ENCODE data around the gene FGF14.

Gene FGF14

DNA sequence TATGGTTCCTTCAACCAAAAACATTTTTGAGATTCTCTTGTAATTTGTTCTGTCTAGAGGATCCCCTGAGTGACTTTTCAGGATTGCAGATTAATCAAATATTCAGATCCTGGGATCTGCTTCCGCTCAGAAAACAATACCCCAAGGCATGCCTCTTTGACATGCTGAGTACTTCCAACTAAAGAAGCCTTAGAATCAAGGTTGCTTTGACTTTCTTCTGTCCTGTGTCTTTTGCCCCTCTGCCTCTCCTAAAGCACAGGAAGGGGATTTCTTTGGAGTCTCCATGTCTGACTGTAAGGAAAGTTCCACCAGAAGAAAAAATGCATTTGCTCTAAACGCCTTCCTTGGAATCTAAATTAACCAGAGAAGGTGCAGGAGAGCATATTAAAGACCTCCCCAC is 431.5 kb downstream of the FGF14 start:
- DNase-seq: no peak

DNA sequence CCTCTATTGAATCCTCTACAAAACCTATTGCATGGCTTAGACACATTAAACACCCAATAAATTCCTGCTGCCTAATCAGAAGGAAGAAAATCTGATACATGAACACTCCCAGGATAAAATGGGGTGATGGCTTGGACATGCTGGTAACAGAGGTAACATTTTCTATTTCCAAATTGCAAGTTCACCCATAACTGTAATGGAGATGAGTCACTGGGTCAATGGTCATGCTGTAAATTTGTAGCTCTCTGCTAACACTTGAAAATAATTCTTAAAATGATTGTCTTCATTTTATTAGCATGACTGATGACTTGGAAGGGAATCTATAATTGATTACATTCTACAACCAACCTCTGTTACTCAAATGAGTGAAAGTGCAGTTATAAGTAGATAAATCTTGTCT is 434.1 kb downstream of the FGF14 start:
- no peak for DNase-seq

DNA sequence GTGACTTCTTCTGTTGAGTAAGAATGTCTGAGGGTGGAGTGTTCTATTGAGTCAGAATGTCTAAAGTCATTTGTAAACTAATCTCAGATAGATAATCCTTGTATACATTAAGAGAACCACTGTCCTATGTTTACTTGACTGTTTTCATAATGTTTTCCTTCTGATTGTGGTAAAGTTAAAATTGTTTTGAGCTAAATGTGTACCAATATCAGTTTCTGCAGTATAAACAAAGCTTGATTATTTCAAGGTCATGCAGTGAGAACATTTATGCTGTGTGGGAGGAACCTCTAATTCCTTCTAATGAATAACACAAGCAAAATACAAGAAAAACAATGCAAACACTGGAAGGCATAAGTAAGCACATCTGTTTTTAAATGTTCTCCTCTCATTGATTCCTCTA is 434.6 kb downstream of the FGF14 start:
- no peak for DNase-seq

DNA sequence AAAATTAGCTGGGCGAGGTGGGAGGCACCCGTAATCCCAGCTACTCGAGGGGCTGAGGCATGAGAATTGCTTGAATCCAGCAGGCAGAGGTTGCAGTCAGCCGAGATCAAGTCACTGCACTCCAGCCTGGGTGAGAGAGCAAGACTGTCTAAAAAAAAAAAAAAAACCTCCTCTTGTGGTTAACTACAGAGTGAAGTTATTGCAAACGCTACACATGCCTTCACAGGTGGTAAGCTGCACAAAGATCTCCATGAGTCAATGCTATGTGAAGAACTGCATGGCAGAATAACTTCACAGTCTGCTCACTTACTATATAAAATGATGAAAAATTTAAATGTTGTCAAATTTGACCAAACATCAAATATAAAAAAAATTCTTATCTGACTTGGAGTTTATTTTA is 436.8 kb downstream of the FGF14 start:
- DNase-seq: no peak

DNA sequence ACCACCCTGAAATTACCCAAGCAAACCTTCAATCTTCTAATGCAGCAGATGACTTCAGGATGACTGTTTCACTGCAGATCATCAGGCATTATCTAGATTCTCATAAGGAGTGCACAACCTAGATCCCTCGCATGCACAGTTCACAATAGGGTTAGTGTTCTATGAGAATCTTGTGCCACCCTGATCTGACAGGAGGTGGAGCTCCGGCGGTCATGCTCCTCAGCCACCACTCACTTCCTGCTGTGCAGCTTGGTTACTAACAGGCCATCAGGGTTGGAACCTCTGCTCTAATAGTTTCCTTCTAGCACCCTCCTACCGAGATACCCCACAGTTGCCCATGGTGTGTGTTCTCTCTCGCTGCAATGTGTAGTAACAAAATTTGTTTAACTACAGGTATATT is 442.8 kb downstream of the FGF14 start:
- no peak for DNase-seq

DNA sequence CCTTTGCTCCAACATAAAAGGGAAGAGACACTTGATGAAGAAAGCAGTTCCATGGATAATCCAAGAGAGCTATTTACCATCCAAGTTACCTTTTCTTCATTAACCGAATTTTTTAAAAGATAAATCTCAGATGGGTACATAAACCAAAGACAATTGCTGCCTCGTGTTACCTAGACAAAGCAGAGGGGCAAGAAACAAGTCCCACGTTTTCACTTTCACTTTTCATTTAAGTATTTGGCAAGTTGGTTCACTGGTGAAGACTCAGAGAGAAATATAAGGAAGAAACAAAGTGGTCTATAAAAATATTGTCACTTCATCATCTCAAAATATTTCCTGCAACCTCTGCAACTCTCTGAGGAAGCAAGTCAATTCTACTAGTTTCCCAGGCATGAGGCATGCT is 446.1 kb downstream of the FGF14 start:
- DNase-seq: no peak

DNA sequence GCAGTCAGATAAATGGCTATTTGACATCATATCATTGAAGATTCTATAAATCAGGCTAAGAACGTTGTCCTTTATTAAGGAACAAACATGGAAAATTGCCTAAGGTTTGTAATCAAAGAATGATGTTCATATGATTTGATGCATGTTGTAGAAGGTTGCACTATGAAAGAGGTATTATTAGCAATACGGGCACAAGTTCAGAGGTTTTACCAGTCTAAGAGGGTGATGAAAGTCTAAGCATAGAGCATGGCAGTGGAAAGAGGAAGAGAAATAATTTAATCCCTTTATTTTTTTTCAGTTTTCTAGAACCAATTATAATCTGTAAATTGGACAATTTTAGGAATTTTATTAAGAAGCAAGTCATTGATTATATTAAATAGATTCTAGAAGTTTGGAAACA is 450.7 kb downstream of the FGF14 start:
- no peak for DNase-seq

DNA sequence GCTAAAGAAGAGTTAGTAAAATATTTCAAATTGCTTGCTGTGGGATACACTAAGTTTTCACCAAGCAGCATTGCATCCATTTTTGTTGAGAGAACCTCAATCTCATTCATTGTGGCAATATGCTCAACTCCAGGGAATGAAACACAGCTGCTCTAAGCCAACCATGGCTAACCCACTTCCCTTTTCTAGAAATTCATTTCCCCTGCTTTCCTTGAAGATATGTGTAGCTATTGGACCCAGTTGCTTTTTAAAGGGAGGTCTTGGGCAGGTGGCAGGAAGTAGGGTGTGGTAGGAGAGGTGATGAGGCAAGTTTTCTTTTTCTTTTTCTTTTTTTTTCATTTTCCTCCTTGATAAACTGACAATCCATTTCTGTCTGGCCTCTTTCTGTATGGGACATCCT is 452.2 kb downstream of the FGF14 start:
- DNase-seq: no peak

DNA sequence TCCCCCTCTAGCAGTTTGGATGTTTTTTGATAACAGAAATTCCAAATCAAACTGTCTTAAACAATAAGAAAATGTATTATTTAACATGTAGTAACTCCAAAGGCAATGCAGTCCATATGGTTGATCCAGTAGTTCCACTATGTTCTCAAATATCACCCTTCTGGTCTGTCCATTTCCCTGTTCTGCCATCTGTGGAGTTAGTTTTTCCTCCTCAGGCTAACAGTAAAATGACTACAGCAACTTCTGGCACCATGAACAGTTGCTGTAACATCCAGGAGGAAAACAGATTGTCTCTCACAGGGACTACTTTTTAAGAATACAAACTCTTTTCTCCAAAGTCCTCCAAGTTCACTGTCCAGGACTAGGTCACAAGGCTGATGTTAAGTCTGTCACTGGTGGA is 455.4 kb downstream of the FGF14 start:
- no peak for DNase-seq

DNA sequence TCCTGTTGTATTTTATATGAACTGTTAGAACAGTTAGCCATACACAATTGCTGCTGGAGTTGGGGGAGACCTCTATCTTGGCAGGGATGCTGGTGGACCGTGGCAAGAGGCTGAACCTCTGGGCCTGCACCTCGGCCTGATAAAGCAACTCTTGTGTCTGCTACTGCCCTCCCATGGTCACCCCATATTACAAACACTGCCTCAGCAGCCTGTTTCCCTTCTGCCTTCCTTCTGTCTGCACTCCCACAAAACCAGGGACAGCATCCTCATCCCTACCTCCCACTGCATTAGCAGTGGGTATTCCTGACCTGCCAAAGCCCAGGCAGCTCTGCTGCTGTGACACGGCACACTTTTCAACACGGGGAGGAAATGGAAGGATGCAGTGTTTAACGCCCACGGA is 456.4 kb downstream of the FGF14 start:
- DNase-seq: no peak

DNA sequence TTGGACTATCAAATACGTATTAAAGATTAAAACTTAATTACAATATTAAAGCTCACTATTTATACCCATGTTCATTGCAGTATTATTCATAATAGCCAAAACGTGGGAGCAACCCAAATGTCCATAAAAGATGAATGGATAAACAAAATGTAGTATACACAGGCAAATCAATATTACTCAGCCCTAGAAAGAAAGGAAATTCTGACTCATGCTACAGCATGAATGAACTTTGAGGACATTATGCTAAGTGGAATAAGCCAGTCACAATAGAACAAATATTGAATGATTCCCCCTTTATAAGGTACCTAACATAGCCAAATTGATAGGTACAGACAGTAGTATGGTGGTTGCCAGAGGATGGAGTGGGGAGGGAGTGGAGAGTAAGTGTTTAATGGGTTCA is 457.3 kb downstream of the FGF14 start:
- DNase-seq: peak; percentile 58

DNA sequence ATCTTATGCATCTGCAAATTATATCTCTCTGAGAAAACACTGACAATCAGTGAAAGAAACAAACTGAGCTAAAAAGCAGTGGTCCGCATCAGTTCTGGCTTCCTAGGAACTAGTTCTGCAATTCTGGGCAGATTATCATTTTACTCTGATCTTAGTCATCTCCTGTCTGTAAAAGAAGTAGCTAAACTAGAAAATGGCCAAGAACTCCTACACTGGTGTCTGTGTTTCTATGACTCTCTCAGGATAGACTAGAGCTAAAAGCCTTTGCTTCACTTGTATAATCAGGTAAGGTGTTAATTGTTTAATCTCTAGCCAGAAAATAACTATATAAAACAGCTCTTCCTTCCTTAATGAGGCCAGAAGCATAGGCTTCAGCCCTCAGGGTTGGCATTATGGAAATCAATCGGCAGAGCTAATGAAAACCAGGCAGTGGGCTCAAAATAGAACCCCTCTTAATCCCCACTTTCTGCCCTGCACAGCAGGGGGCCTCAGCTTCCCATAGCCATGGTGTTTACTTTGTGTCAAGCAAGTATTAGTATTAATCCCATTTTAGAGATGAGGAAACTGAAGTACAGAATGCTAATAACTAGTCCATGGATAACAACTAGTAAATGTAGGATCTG is 459.2 kb downstream of the FGF14 start:
- DNase-seq: no peak

DNA sequence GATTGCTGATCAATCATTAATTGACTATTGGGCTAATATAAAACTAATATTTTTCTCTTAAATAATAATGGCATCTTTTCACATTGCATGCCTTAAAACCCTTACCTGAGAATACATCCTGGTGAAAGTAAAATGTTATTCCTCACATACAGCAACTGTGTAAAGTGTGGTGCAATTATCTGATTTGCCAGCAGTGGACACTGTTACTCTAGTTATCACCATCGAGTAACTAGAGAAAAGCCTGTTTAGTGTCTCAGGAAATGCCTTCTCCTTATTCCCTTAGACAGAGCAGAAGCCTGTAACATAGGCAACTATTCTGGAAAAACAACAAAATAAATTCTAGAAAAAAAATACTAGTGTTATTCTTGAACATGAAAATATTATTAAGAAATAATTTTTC is 459.8 kb downstream of the FGF14 start:
- peak; percentile 83 for DNase-seq

DNA sequence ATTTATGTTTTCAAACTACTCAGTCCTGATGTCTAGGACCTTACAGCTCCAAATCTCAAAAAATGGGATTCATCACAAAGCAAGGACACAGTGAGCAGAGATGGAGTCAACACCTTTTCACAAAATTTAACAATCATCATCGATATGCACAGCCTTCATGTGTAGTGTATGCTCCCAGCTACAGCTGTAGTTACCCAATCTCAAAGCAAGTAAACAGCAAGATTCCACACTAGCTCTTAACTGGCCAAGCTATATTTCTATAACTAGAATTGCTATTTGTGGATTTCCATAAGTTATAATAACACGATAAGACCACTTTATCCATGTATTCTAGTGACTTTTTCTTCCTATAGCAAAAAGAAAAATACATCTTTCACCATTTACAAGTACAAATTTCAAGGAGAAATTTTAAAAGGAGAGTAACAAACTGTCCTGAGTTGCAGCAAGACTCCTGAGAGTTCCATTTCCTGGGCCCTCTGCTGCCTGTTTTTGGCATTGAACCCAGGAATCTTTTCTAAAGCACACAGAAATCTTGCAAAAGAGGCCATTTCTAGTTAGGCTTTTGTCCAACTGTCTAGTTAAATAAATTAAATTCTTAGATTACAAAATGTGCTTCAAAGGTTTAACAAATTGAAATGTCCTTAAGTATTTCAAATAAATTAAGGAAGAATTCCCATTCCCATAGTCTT is 460.6 kb downstream of the FGF14 start:
- DNase-seq: peak; percentile 28

DNA sequence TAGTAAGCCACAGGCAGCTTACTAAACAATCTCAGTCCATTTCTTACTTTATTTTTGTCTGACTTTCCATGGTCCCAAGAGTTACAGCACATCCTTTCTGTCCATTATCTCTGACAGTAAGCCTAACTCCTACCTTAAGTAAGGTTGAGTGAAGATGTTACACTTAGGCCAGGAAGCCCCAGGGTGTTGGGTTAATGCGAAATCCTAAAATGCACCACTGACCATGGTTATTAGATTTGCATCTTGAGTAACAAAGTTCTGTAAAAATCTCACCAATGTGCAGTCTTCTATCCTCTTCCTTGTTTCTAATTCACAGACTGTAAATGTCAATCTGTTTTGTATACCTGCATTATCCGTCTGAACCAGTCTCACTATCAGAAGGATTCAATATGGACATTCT is 462.5 kb downstream of the FGF14 start:
- no peak for DNase-seq

DNA sequence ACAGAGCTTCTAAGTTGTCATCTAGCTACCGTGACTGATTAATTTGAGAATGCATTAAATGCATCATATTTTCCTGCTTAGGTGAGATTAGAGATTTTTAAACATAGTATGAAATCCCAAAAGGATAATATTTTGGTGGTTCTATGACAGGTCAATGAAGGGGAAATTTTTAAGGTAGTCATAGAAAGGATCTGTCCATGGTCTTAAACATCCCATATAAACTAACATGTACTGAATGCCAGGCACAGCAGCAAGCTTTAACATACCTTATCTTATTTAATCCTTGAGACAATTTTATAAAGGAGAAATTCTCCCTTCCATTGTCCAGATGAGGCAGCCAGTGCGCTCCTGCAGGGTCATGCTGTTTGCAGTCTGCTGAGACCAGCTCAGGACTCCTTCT is 466.0 kb downstream of the FGF14 start:
- no peak for DNase-seq

DNA sequence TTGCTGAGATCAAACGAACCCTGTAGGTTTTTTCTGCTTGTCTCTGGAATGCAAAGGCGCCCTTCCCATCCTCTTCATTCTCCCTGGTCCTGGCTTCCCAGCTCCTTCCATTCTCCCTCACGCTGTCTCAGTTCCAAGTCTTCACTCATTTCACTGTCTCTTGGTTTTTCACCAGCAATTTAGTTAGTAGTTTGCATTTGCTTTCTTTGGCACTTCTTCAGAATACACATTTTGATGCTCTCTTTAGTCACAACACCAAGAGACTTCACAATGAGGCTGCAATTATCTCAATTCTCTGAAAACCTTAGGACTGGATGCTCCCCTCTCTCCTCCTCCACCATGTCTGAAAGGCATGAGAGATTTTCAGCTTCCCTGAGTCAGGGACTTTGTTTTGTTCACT is 470.7 kb downstream of the FGF14 start:
- no peak for DNase-seq

DNA sequence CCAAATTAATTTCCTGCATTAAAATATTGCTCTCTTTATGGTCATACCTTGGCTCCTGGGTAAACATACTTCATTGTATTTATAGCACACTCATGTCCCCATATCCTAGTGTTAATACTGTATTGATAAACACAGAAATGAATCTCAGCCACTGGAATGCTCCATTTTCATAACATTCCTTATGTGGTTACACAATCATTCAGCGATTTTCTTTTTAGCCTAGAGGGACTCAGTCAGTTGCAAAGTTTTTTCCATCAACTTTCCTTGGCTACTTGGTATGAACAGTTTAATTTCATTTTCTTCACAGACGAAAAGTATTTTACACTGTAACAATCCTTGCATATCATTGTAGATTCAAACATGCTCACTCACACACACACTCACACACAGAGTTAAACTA is 471.5 kb downstream of the FGF14 start:
- DNase-seq: no peak

DNA sequence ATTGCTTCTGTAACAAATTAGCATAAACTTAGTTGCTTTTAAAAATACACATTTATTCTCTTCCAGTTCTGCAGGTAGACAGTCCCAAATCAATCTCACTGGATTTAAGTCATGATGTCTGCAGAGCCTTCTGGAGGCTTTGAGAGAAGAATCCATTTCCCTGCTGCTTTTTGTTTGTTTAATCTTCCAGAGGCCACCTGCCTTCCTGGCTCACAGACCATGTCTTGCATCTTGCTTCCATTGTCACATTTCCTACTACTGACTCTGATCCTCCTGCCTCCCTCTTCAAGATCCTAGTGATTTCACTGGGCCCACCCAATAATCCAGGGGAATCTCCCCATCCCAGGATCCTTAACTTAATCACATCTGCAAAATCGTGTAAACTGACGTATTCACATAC is 476.1 kb downstream of the FGF14 start:
- peak; percentile 47 for DNase-seq

DNA sequence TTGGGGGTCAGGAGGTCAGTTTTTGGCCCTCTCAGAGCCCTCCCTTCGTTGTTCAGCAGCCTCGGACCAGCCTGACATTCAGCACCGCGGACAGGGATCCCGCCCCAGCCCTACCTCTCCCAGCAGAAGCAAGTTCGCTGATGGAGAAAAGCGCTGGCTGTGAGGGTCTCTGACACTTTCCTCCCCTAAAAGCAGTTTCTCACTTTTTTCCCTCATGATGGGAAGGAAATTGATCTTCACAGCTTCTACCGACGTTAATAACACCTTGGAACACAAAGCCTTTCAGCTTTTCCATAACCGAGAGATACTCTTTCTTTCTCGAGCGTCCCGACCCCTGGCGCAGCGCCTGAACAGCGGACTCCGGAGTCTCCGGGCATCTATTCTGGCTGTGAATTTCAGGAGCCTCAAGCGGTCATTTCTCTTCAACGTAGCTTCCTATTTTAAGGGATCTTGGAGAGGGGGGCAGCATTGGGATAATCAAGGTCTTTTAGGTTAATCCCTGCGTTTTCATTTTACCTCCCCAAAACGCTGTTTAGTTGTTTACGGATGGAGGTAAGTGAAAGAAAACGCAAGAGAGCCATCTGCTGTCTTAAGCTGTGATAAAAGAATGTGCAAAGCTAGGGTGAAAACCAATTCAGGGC is 482.2 kb downstream of the FGF14 start:
- peak; percentile 81 for DNase-seq

DNA sequence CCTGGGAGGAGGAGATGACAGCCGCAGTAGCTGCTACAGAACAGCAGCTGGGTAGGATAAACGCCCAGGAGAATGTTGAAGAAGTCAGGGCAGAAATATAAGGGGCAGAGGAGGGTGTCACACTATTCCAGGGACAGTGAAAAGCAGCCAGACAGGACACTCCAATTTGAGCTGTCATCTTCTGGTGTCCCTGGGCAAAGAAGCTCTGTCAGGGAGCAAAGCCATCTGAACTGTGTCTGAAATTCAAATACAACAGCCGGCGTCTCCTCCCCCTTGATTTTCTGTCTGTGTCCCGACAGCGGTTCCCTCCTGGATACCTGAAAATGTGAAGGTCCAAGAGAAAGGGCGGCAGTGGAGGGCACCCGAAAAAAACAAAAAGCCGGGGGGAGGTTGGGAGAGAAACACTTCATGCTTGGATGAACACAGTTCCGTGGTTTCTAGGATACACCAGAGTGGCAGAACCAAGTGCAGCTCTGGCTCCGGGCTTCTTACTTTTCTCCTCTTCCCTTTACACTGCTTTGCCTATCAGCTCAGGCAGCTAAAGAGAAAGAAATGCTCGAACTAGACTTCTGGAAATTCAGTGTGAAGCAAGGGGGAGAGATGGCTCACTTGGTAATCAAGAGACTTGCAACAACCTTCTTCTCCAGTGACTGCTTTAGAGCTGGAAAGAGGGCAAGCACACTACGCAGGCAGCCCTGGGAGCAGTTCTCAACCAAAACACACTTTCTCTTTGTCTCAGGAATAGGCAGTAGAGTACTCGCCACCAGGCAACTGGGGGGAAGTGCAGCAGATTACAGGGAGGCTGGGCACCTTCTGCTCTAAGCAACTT is 483.8 kb downstream of the FGF14 start:
- peak; percentile 88 for DNase-seq

DNA sequence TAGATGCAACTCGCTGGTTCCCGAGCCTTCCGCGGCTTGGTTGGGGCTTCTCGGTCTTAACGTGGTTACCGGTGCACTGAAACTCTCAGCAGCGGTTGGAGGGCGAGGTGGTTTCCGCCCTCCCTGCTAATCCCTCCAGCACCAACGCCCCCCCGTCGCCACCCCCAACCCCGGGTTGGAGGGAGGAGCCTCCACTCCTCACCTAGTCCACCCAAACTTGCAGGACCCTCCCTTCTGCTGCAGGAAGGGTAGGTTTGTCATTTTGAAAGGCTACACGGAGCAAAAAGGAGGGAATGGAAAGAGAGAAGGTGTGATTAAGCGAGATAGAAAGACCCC is 484.4 kb downstream of the FGF14 start:
- peak; percentile 96 for DNase-seq

DNA sequence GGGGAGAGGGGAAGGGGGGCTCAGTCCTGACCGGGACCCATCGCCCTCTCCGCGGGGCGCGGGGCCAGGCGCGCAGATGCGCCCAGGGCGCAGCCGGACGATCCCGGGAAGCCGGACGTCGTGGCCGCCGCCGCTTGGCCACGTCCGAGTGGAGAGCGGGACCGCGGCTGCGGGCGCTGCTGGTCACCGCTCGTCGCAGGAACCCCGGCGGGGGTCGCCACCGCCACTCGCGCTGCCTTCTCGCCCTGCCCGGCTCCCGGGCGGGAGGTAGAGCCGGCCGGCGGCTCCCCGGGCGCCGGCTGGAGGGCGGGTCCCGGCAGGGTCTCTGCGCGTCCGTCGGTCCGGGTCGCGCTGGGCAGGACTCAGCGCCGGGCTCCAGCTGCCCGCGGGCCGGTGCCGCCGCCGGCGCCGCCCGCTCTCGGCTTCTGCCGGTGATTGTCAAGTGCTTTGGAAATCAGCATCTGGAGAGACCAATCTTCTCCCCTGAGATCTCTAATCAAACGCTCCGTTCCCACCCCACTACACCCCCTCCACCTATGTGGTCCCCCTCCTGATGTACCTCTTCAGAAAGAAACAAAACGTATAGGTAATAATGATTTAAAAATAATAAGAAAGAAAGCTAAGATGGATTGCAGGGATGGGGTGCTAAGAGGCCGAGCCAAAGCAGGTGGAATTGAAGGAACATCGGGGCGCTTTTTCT is 484.9 kb downstream of the FGF14 start:
- peak; percentile 49 for DNase-seq
